H9 (cell line): ENCODE measurements around the gene CLEC2D. TPM values are rescaled to one million over a fixed set of nuclear protein-coding genes. Genes with fewer than 3 reads are reported as not detected.

Experiments used
- DNase-seq: peaks from one replicate; pipeline ENCODE4 v3.0.0-alpha.2; 2017
- H2AFZ ChIP-seq: one replicate; pipeline ENCODE4 v1.6.1; 2013; ENCODE audit warnings: mild to moderate bottlenecking, low read length, control low read depth, moderate library complexity
- H2AK5ac ChIP-seq: 2 replicates; pipeline ENCODE4 v1.6.1; 2013; ENCODE audit warnings: low read length, control low read depth, mixed read lengths; ENCODE audit not compliant: insufficient read length
- H2BK120ac ChIP-seq: one replicate; pipeline ENCODE4 v1.6.1; 2013; ENCODE audit warnings: low read depth, mild to moderate bottlenecking, low read length, control low read depth, inconsistent platforms; ENCODE audit not compliant: poor library complexity, severe bottlenecking
- H2BK12ac ChIP-seq: 2 replicates; pipeline ENCODE4 v1.6.1; 2013; ENCODE audit warnings: low read length, control low read depth, mixed read lengths, low read depth; ENCODE audit not compliant: insufficient read length
- H2BK15ac ChIP-seq: 2 replicates; pipeline ENCODE4 v1.6.1; 2013; ENCODE audit warnings: low read depth, low read length, control low read depth
- H2BK20ac ChIP-seq: one replicate; pipeline ENCODE4 v1.6.1; 2013; ENCODE audit warnings: low read depth, mild to moderate bottlenecking, low read length, control low read depth, inconsistent platforms; ENCODE audit not compliant: poor library complexity, severe bottlenecking
- H2BK5ac ChIP-seq: 2 replicates; pipeline ENCODE4 v1.6.1; 2013; ENCODE audit warnings: low read length, control low read depth, mixed read lengths; ENCODE audit not compliant: insufficient read length
- H3K14ac ChIP-seq: 2 replicates; pipeline ENCODE4 v1.6.1; 2013; ENCODE audit warnings: low read length, control low read depth; ENCODE audit not compliant: insufficient read depth
- H3K18ac ChIP-seq: 2 replicates; pipeline ENCODE4 v1.6.1; 2013; ENCODE audit warnings: low read depth, mild to moderate bottlenecking, mixed read lengths, low read length, control low read depth; ENCODE audit not compliant: insufficient read length
- H3K23ac ChIP-seq: 2 replicates; pipeline ENCODE4 v1.6.1; 2013; ENCODE audit warnings: low read length, control low read depth, mixed read lengths, low read depth; ENCODE audit not compliant: insufficient read length
- H3K23me2 ChIP-seq: 2 replicates; pipeline ENCODE4 v1.6.1; 2013; ENCODE audit warnings: low read depth, mild to moderate bottlenecking, mixed read lengths, low read length, control low read depth; ENCODE audit not compliant: insufficient read length, poor library complexity, severe bottlenecking
- H3K27ac ChIP-seq: 2 replicates; pipeline ENCODE4 v1.5.1; 2013; ENCODE audit warnings: low read length, control low read depth, mixed read lengths, low read depth; ENCODE audit not compliant: insufficient read length
- H3K27me3 ChIP-seq: 2 replicates; pipeline ENCODE4 v1.6.1; 2013; ENCODE audit warnings: low read length, control low read depth, inconsistent platforms; ENCODE audit not compliant: insufficient read depth
- H3K4ac ChIP-seq: 2 replicates; pipeline ENCODE4 v1.6.1; 2013; ENCODE audit warnings: low read depth, mild to moderate bottlenecking, control low read depth, inconsistent platforms, low read length, moderate library complexity
- H3K4me1 ChIP-seq: 2 replicates; pipeline ENCODE4 v1.6.1; 2013; ENCODE audit warnings: low read length, control low read depth, inconsistent platforms; ENCODE audit not compliant: insufficient read depth
- H3K4me2 ChIP-seq: 2 replicates; pipeline ENCODE4 v1.6.1; 2013; ENCODE audit warnings: low read length, control low read depth, mixed read lengths; ENCODE audit not compliant: insufficient read length, insufficient read depth
- H3K56ac ChIP-seq: 2 replicates; pipeline ENCODE4 v1.6.1; 2013; ENCODE audit warnings: low read depth, mild to moderate bottlenecking, mixed read lengths, low read length, control low read depth; ENCODE audit not compliant: insufficient read length
- H3K79me1 ChIP-seq: 2 replicates; pipeline ENCODE4 v1.6.1; 2013; ENCODE audit warnings: low read depth, mild to moderate bottlenecking, moderate library complexity, low read length, control low read depth, inconsistent platforms; ENCODE audit not compliant: insufficient read depth, poor library complexity, severe bottlenecking
- H3K79me2 ChIP-seq: 2 replicates; pipeline ENCODE4 v1.6.1; 2013; ENCODE audit warnings: low read length, control low read depth, inconsistent platforms; ENCODE audit not compliant: insufficient read depth
- H3K9ac ChIP-seq: 2 replicates; pipeline ENCODE4 v1.6.1; 2013; ENCODE audit warnings: low read length, control low read depth, mixed read lengths; ENCODE audit not compliant: insufficient read length; ENCODE audit errors: extremely low read depth
- H3K9me3 ChIP-seq: one replicate; pipeline ENCODE4 v1.6.1; 2013; ENCODE audit warnings: low read depth, low read length, inconsistent platforms; ENCODE audit not compliant: control insufficient read depth
- H3T11ph ChIP-seq: one replicate; pipeline ENCODE4 v1.6.1; 2013; ENCODE audit warnings: mild to moderate bottlenecking, low read length, control low read depth, inconsistent platforms
- H4K20me1 ChIP-seq: one replicate; pipeline ENCODE4 v1.6.1; 2013; ENCODE audit not compliant: control insufficient read depth, insufficient read length, insufficient read depth
- H4K5ac ChIP-seq: 2 replicates; pipeline ENCODE4 v1.6.1; 2013; ENCODE audit warnings: low read depth, mild to moderate bottlenecking, mixed read lengths, low read length, control low read depth; ENCODE audit not compliant: insufficient read length
- H4K8ac ChIP-seq: replicated peaks from 2 replicates; pipeline ENCODE4 v1.6.1; 2013; ENCODE audit warnings: low read length, control low read depth, mixed read lengths, low read depth; ENCODE audit not compliant: insufficient read length
- H4K91ac ChIP-seq: 2 replicates; pipeline ENCODE4 v1.6.1; 2013; ENCODE audit warnings: low read depth, mild to moderate bottlenecking, moderate library complexity, mixed read lengths, low read length, control low read depth; ENCODE audit not compliant: insufficient read length
- H3K27ac Mint-ChIP-seq, 3 experiments: 2 replicates in 2 of 3; 3 replicates in 1 of 3; pipeline ENCODE4 v1.8.0; 2020 to 2021; ENCODE audit warnings: mixed read lengths in 3 of 3, mild to moderate bottlenecking in 1 of 3, moderate library complexity in 1 of 3
- H3K27me3 Mint-ChIP-seq: 2 replicates; pipeline ENCODE4 v1.8.0; 2021; ENCODE audit warnings: low read depth, mild to moderate bottlenecking, moderate library complexity, mixed read lengths
- H3K36me3 Mint-ChIP-seq, 3 experiments: 2 replicates in 2 of 3; 3 replicates in 1 of 3; pipeline ENCODE4 v1.8.0; 2020 to 2021; ENCODE audit warnings: low read depth in 3 of 3, mixed read lengths in 3 of 3; ENCODE audit not compliant: insufficient read depth in 1 of 3
- H3K4me1 Mint-ChIP-seq, 2 experiments: 2 replicates each; pipeline ENCODE4 v1.8.0; 2020; ENCODE audit warnings: mixed read lengths in 2 of 2
- H3K4me3 Mint-ChIP-seq, 2 experiments: 2 replicates in 1 of 2; 3 replicates in 1 of 2; pipeline ENCODE4 v1.8.0; 2020 to 2021; ENCODE audit warnings: mild to moderate bottlenecking in 2 of 2, mixed read lengths in 2 of 2, moderate library complexity in 1 of 2
- H3K9me3 Mint-ChIP-seq, 2 experiments: 2 replicates in 1 of 2; 3 replicates in 1 of 2; pipeline ENCODE4 v1.8.0; 2020; ENCODE audit warnings: mild to moderate bottlenecking in 2 of 2, mixed read lengths in 2 of 2, moderate library complexity in 1 of 2
- CTCF ChIP-seq: fragments of 200-600 bp; sonication (generic); conservative IDR thresholded peaks from 3 replicates; pipeline ENCODE4 v1.8.0; 2021; ENCODE audit warnings: antibody characterized with exemption, mild to moderate bottlenecking
- WGBS: extraction: QIAGEN DNeasy Blood & Tissue Kit; methylation state at CpG from one replicate; pipeline ENCODE4 v1.1.7; 2013; ENCODE audit warnings: missing lambda C conversion rate, low lambda C conversion rate, mixed read lengths; ENCODE audit not compliant: insufficient read length; ENCODE audit errors: extremely low coverage; 5-methylcytosine and 5-hydroxymethylcytosine counted together
- total RNA-seq: library from RNA; stranded (reverse); gene quantifications from 2 replicates; pipeline ENCODE4 v1.2.1, GENCODE V29; 2021

The CLEC2D gene
- total RNA-seq, 1 experiment from 2014 or later = 2.1 TPM

DNA sequence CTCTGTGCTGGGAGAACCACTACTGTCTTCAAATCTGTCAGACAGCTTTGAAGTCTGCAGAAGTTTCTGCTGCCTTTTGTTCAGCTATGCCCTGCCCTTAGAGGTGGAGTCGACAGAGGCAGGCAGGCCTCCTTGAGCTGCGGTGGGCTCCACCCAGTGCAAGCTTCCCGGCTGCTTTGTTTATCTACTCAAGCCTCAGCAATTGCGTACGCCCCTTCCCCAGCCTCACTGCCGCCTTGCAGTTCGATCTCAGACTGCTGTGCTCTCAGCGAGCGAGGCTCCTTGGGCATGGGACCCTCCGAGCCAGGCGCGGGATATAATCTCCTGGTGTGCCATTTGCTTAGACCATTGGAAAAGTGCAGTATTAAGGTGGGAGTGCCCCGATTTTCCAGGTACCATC, 36.7 kb upstream of the CLEC2D start:
- no peak overlapping the region for H3K56ac ChIP-seq
- no peak overlapping the region for H2BK15ac ChIP-seq
- no peak overlapping the region for H2AFZ ChIP-seq
- no peak overlapping the region for H4K5ac ChIP-seq
- H4K91ac ChIP-seq = no peak overlapping the region
- Mint-ChIP-seq H3K4me3 (no peak overlapping the region), H3K27ac (no peak overlapping the region), H3K4me1 (no peaks in the 10 kb centered on the region), H3K36me3 (peaks cover 8 to 25% (median 24%) of the 10 kb centered on the region in 3 experiments), H3K9me3 (peaks cover 20 to 31% of the 10 kb centered on the region in 2 experiments), H3K27me3 (peaks cover 1% of the 10 kb centered on the region; the same call in 1 of the 2 replicates)
- WGBS = no CpG with 5 or more reads among the region's 13 CpGs
- H3K27me3 ChIP-seq = no peaks in the 10 kb centered on the region
- H3T11ph ChIP-seq = no peak overlapping the region
- no peaks in the 10 kb centered on the region for H3K79me2 ChIP-seq
- H3K9ac ChIP-seq = no peak overlapping the region
- no peak overlapping the region for H2BK120ac ChIP-seq
- H3K27ac ChIP-seq = no peak overlapping the region
- no peaks in the 10 kb centered on the region for H4K20me1 ChIP-seq
- no peaks in the 10 kb centered on the region for H3K4me1 ChIP-seq
- H3K4me2 ChIP-seq = no peak overlapping the region
- no peak overlapping the region for H3K23ac ChIP-seq
- H4K8ac ChIP-seq = no peak overlapping the region
- no peak overlapping the region for H3K4ac ChIP-seq
- H3K9me3 ChIP-seq = no peaks in the 10 kb centered on the region
- H2BK5ac ChIP-seq = no peak overlapping the region
- TF ChIP-seq CTCF = no peak
- no peaks in the 10 kb centered on the region for H3K23me2 ChIP-seq
- no peak overlapping the region for H2BK12ac ChIP-seq
- no peak for DNase-seq
- H2AK5ac ChIP-seq = no peak overlapping the region
- no peaks in the 10 kb centered on the region for H3K79me1 ChIP-seq
- H3K18ac ChIP-seq = no peak overlapping the region
- no peak overlapping the region for H3K14ac ChIP-seq
- no peak overlapping the region for H2BK20ac ChIP-seq
